Loucy (cell line): Measurements from ENCODE around the gene C6.
"Not testable (repeated sequence)": the region's sequence is repeated elsewhere in the genome, so short reads cannot be mapped to it uniquely, and the experiment has no call there.

Experiments
- EZH2phosphoT487 ChIP-seq: fragments of 200-600 bp; IDR thresholded peaks from 2 replicates; pipeline ENCODE4 v1.6.1; 2018; ENCODE audit warnings: antibody characterized with exemption, mild to moderate bottlenecking, moderate library complexity, borderline replicate concordance
- TF ChIP-seq, protein P1 (sequence below): fragments of 200-600 bp; sonication (generic); conservative IDR thresholded peaks from 2 replicates; pipeline ENCODE4 v1.5.1; 2014; ENCODE audit warnings: mild to moderate bottlenecking, antibody characterized with exemption, low read length

DNA sequence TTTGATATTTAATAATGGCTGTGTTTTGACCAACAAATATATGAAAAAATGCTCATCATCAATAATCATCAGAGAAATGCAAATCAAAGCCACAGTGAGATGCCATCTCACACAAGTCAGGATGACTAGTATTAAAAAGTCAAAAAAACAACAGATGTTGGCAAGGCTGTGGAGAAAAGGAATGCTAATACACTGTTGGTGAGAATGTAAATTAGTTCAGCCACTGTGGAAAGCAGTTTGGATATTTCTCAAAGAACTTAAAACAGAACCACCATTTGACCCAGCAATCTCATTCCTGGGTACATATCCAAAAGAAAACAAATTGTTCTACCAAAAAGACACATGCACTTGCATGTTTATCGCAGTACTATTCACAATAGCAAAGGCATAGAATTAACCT, 30.0 kb downstream of the C6 start:
- TF ChIP-seq, protein P1, sequence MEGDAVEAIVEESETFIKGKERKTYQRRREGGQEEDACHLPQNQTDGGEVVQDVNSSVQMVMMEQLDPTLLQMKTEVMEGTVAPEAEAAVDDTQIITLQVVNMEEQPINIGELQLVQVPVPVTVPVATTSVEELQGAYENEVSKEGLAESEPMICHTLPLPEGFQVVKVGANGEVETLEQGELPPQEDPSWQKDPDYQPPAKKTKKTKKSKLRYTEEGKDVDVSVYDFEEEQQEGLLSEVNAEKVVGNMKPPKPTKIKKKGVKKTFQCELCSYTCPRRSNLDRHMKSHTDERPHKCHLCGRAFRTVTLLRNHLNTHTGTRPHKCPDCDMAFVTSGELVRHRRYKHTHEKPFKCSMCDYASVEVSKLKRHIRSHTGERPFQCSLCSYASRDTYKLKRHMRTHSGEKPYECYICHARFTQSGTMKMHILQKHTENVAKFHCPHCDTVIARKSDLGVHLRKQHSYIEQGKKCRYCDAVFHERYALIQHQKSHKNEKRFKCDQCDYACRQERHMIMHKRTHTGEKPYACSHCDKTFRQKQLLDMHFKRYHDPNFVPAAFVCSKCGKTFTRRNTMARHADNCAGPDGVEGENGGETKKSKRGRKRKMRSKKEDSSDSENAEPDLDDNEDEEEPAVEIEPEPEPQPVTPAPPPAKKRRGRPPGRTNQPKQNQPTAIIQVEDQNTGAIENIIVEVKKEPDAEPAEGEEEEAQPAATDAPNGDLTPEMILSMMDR = not testable (repeated sequence)
- not testable (repeated sequence) for TF ChIP-seq EZH2phosphoT487
